8988T (cell line): ENCODE data around the gene UMODL1.
"Not testable (repeated sequence)": the region's sequence is repeated elsewhere in the genome, so short reads cannot be mapped to it uniquely, and the experiment has no call there.

Experiments used
- DNase-seq: peaks from one replicate; pipeline ENCODE4 v3.0.0; 2011

Gene UMODL1

GRCh38 chr21:42175110-42175710, 104.1 kb downstream of the UMODL1 start:
- DNase-seq: no peak

GRCh38 chr21:42176859-42177258, 105.7 kb downstream of the UMODL1 start:
- DNase-seq: no peak

GRCh38 chr21:42179316-42179715, 108.2 kb downstream of the UMODL1 start:
- DNase-seq: no peak

- DNase-seq: not testable (repeated sequence)
Observed at GRCh38 chr21:42180001-42180400, 108.9 kb downstream of the UMODL1 start.

GRCh38 chr21:42182713-42183371, 111.7 kb downstream of the UMODL1 start:
- DNase-seq: no peak

GRCh38 chr21:42183374-42184266, 112.5 kb downstream of the UMODL1 start:
- DNase-seq: no peak

- DNase-seq: no peak
Observed at GRCh38 chr21:42186591-42186990, 115.5 kb downstream of the UMODL1 start.

GRCh38 chr21:42187976-42188653, 117.0 kb downstream of the UMODL1 start:
- DNase-seq: no peak

GRCh38 chr21:42188663-42189062, 117.5 kb downstream of the UMODL1 start:
- DNase-seq: no peak

- no peak for DNase-seq
Observed at GRCh38 chr21:42189431-42189830, 118.3 kb downstream of the UMODL1 start.

GRCh38 chr21:42189860-42190485, 118.9 kb downstream of the UMODL1 start:
- DNase-seq: no peak

- no peak for DNase-seq
Observed at GRCh38 chr21:42190486-42190863, 119.4 kb downstream of the UMODL1 start.

GRCh38 chr21:42191064-42191463, 119.9 kb downstream of the UMODL1 start:
- DNase-seq: no peak

- DNase-seq: no peak
Observed at GRCh38 chr21:42191696-42192595, 120.8 kb downstream of the UMODL1 start.
